Iris pigment epithelial cell (primary cell): ENCODE data around the gene ATXN7L1.
"Not testable (repeated sequence)": the region's sequence is repeated elsewhere in the genome, so short reads cannot be mapped to it uniquely, and the experiment has no call there.

Experiments
- DNase-seq: peaks from one replicate; pipeline ENCODE4 v3.0.0-alpha.2; 2011; ENCODE audit warnings: low read depth

The ATXN7L1 gene

DNA sequence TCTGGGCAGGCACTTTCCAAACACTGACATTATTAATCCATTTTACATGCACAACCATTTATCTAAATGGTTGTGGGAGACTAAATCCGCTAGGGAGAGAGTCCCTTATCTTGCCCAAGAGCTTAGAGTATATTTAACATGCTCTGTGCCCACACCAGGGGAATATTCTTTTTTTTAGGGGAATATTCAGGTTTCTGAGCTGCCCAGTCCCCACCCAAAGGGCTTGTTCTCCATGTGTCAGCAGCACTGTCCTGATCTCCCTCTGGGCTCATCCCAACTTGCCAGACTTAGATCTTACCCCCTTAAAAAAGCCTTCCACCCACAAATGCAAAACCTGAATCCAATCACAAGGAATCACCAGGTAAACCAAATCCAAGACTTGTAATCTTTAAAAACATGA, 132.1 kb downstream of the ATXN7L1 start:
- DNase-seq, result no peak

- no peak for DNase-seq
Measured at GRCh38 chr7:105743351-105744090, 132.9 kb downstream of the ATXN7L1 start.

- no peak for DNase-seq
Measured at GRCh38 chr7:105742787-105743186, 133.6 kb downstream of the ATXN7L1 start.

DNA sequence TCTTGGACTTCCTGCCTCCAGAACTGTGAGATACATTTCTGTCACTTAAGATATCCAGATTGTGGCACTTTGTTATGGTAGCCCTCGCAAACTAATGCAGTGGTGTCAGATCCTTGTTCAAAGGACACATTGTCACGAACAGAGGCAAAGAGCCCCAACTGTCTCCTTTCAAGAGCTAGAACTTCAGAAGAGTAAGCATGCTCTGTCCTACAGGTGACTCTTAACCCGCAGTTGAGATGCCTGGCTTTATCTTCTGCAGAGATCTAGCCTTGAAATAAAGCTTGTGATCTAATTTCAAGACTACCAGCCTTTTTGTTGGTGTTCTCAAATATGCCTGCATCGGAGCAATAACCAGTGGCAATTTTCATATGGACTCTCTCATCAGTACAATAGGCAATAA, 134.4 kb downstream of the ATXN7L1 start:
- no peak for DNase-seq

DNA sequence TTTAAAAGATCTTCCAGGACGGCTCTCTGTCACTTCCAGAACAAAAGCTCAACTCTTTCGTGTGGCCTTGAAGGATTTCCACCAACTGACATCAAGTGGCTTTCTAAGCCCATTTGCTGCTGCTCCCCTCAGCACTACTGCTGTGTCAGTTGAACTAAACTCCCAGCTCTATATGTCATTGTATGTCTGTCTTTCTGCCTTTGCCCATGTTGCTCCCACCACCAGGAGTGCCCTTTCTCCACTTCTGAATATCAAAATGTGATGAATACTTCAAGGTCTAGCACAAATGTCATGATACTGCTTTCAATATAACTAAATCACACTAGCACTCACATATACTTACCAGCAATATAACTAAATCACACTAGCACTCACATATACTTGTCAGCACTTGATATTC, 138.3 kb downstream of the ATXN7L1 start:
- DNase-seq, result no peak

- DNase-seq, result no peak
Measured at GRCh38 chr7:105734233-105734632, 142.2 kb downstream of the ATXN7L1 start.

GRCh38 chr7:105731042-105731441, 145.4 kb downstream of the ATXN7L1 start:
- DNase-seq, result no peak

DNA sequence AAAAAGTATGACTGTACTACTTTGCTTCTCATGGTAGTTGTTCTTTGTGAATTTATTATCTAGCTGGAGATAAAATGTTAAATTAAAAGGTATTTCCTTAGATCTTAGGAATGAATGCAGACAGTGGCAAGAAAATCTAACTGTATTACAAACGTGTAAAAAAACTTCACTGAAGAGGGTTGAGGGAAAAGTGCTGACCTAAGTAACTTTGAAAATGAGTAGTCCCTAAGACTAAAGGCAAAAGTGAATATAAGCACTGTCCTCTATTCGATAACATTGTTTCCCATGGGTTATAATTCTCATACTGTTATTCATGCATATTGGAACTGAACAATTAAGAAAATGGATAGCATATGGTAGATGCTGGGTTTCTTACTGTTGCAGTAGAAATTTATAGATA, 148.4 kb downstream of the ATXN7L1 start:
- DNase-seq, result no peak

- DNase-seq, result no peak
Measured at GRCh38 chr7:105724688-105725087, 151.7 kb downstream of the ATXN7L1 start.

GRCh38 chr7:105723572-105723971, 152.8 kb downstream of the ATXN7L1 start:
- DNase-seq, result no peak

DNA sequence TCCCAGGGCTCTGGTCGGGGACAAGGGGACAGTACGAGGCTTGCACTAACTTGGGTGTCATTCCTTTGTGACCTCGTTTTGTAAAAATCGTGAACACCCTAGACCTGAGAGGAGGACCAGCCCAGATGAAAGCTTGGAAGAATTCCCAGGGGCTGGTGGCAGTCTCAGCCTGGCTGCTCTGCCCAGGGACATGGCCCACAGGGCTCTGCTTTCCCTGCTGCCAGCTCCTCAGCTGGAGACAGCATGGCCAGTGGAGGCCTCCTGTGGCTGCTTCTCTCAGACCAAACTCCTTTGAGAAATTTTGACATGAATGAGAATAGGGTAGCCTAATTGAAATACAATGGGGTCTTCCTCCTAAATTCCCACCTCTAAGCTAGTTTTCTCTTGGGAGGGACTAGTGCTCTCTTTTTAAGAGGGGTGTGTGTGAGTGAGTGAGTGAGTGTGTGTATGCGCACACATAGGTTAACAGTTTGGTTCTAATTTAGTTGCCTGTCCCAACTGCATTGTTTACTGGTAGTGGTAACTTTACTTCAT, 154.8 kb downstream of the ATXN7L1 start:
- DNase-seq, result no peak

DNA sequence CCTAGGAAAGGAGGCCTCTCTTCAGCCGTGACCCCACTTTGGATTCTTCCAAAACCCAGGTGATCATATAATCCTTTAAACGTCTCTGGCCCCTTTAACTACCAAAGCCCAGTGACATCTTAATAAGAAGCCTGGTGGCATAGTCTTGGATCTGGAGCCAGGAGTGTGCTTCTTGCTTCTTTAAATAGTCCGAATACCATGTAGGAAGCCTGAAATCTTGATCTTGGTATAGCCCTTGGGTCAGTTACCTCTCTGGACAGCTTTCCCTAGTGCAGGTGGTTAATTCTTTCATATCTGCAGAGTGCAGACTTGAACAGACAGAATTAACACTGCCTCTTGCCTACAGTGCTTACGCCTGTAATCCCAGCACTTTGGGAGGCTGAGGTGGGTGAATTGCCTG, 156.5 kb downstream of the ATXN7L1 start:
- no peak for DNase-seq

DNA sequence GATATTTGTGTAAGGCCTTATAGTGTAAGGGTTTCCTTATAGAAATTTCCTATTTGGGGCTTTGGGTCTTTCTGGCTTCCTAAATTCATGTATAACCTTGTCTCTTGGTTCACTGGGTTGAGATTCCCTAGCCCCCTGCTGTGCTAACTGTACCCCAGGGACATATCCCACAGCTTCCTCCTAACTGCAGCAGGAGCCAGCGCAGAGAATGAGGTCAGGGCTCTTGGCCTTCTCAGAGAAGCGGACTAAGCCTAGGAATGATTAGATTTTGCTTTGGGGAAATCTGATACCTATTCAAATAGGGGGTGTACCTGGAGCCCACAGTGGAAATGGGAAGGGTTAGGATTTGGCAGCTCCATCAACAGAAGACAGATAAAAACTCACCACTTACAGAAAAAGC, 157.0 kb downstream of the ATXN7L1 start:
- DNase-seq, result no peak

DNA sequence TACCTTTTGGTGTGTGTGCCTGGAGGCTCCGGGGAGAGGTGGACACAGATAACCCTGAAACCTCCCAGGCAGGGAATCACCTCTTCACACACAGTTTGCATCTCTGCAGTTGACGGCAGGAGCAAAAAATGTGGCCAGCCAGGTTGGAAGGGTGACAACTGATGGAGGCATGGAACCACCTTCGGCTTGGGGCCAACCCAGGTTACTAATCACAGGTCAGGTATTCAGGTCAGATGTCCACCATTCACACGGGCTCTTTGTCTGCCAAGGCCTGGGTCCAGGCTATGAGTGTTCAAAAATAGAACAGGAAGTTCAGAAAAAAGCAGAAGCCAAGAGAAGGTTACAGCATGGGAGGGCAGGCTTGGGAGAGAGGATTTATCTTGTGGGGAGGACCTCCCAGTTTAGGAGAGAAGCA, 157.9 kb downstream of the ATXN7L1 start:
- no peak for DNase-seq

DNA sequence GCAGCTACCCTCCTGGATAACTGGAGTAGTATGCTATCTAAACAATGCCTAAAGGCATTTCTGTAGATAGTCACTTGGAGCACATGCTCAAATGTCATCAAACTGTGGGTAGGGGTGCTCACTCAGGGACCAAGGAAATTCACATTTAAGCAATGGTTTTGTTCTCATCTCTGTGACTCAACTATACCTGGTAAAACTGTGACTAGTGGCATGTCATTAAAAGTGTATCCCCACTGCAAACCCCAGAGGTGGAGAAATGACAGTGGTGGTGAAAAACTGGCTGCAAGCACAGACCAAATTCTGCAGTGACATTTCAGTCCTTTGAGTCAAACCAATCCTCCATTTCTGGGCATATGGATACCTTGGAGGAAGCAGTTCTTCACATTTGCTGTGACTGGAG, 160.9 kb downstream of the ATXN7L1 start:
- DNase-seq, result no peak

GRCh38 chr7:105713488-105714465, 162.6 kb downstream of the ATXN7L1 start:
- peak; percentile 15 for DNase-seq

GRCh38 chr7:105712877-105713276, 163.5 kb downstream of the ATXN7L1 start:
- DNase-seq, result no peak

DNA sequence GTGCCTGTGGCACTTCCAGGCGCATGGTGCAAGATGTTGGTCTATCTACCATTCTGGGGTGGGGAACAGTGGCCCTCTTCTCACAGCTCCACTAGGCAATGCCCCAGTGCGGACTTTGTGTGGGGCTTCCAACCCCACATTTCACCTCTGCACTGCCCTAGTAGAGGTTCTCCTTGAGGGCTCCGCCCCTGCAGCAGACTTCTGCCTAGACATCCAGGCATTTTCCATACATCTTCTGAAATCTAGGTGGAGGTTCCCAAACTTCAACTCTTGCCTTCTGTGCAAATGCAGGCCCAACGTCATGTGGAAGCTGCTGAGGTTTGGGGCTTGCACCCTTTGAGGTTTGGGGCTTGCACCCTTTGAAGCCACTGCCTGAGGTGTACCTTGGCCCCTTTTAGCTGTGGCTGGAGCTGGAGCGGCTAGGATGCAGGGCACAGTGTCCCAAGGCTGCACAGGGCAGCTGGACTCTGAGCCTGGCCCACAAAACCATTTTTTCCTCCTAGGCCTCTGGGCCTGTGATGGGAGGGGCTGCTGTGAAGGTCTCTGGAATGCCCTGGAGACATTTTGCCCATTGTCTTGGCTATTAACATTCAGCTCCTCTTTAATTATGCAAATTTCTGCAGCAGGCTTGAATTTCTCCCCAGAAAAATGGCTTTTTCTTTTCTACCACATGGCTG, 164.5 kb downstream of the ATXN7L1 start:
- DNase-seq, result no peak

DNA sequence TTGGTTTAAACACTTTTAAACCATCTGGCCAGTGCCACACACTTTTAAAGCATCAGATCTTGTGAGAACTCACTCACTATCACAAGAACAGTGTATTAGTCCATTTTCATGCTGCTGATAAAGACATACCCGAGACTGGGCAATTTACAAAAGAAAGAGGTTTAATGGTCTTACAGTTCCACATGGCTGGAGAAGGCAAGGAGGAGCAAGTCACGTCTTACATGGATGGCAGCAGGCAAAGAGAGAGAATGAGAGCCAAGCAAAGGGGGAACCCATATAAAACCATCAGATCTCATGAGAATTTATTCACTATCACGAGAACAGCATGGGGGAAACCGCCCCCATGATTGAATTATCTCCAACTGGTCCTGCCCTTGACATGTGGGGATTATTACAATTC, 165.7 kb downstream of the ATXN7L1 start:
- not testable (repeated sequence) for DNase-seq

GRCh38 chr7:105708763-105709080, 167.7 kb downstream of the ATXN7L1 start:
- no peak for DNase-seq

GRCh38 chr7:105707967-105708762, 168.2 kb downstream of the ATXN7L1 start:
- no peak for DNase-seq

DNA sequence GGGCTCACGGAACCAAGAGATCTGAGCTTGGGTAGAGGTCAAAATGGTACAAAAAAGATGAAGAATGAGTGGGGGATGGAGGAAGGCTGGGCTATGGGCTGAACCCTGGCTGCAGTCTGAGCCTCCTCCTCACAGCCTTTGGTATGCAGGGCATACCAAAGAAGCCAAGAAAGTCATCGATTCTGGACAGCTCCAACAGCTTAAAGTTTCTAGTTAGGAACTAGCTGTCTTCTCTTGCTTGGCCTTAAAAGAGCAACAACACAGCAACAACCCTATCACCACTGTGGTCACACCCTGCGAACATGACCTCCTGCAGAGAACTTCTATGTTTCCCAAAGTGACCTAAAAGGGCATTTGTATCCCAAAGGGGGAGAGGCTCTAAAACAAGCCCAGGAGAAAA, 169.0 kb downstream of the ATXN7L1 start:
- peak; percentile 28 for DNase-seq
